ENCODE measurements around the gene BABAM2. TPM values are rescaled to one million over a fixed set of nuclear protein-coding genes. Genes with fewer than 3 reads are reported as not detected.

BABAM2 gene
- total and polyA plus RNA-seq, 7 donors = 34.2 to 74.5 (median 52.3) TPM

DNA sequence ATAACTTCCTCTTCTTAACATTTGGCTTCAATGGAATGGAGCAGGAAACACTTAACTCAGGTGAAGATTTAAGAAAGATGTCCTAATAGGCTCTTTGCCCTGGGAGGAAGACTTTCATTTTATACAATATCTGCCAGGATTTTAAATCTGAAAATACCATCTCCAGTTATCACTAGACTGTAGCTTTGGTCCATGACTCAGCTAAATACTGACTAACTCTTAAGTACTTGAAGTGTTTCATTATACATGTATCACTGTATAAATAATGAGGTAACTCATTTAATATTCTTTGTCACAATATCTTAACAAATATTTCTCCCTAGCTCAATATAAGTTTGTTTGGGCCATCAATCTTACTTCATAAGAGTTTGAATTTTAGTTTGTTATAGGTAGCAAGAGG is 35.1 kb upstream of the BABAM2 start:
- peaks cover 13% of the 10 kb centered on the region for H3K4me1 ChIP-seq
- intact Hi-C loops (cut with DNase I) = no loop called here
- no peak overlapping the region for H3K27ac ChIP-seq
- TF ChIP-seq, protein P1, sequence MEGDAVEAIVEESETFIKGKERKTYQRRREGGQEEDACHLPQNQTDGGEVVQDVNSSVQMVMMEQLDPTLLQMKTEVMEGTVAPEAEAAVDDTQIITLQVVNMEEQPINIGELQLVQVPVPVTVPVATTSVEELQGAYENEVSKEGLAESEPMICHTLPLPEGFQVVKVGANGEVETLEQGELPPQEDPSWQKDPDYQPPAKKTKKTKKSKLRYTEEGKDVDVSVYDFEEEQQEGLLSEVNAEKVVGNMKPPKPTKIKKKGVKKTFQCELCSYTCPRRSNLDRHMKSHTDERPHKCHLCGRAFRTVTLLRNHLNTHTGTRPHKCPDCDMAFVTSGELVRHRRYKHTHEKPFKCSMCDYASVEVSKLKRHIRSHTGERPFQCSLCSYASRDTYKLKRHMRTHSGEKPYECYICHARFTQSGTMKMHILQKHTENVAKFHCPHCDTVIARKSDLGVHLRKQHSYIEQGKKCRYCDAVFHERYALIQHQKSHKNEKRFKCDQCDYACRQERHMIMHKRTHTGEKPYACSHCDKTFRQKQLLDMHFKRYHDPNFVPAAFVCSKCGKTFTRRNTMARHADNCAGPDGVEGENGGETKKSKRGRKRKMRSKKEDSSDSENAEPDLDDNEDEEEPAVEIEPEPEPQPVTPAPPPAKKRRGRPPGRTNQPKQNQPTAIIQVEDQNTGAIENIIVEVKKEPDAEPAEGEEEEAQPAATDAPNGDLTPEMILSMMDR (IDR thresholded peaks at IDR 0.05) = no peak
- DNase-seq (no peak), ATAC-seq (no peak)
- H3K27me3 ChIP-seq (ENCODE audit: insufficient read depth in 3 of 3, low read length in 2 of 3) = no peaks in the 10 kb centered on the region
- H3K9me3 ChIP-seq = no peaks in the 10 kb centered on the region
- H3K4me3 ChIP-seq = no peak overlapping the region
- H3K36me3 ChIP-seq (ENCODE audit: insufficient read depth in 1 of 2, low read depth in 1 of 2) = peaks cover 0 to 2% of the 10 kb centered on the region in 2 donors

DNA sequence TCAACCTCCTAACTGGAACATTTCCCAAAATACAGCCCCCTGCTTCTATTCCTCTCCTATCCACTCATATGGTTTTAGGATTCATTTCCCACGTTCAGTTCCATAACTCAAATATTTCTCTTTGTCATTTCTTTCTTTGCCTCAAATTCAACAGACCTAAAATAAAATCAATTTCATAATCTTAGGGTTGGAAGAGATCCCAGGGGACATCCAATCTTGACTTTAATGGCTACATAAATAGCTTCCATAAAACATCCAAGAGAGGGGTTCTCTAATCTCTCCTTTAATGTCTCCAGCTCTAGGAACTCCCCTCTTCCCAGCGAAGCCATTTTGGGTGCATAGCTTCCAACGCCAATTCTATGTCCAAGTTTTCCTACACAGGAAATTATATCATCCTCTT is 34.1 kb upstream of the BABAM2 start:
- intact Hi-C loops (cut with DNase I) = no loop called here
- TF ChIP-seq, protein P1 (IDR thresholded peaks at IDR 0.05) = no peak
- ATAC-seq = no peak

DNA sequence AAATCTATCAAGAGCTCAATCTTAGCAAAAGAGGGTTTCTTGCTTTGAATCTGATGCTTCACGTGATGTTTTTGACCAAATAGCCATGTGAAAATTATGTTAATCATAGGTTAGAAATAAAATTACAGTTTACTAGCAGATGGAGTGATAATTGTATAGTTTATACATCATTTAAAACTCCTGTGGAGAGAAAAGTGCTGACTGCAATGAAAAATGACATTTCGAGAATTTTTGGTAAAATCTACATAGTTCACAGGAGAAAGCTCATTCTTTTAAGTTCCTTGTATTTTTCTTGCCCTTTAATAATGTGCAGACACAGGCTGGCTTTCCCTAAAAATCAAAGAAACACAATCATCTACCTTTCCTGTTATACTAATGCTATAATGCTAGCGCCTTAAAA is 33.6 kb upstream of the BABAM2 start:
- TF ChIP-seq, protein P1 (IDR thresholded peaks at IDR 0.05) = no peak
- Histone ChIP-seq H3K9me3 (no peaks in the 10 kb centered on the region), H3K27me3 (ENCODE audit: insufficient read depth in 3 of 3, low read length in 2 of 3) (no peaks in the 10 kb centered on the region), H3K27ac (no peak overlapping the region), H3K4me1 (peaks cover 13% of the 10 kb centered on the region), H3K36me3 (ENCODE audit: insufficient read depth in 1 of 2, low read depth in 1 of 2) (peaks cover 0 to 2% of the 10 kb centered on the region in 2 donors), H3K4me3 (no peak overlapping the region)
- WGBS, 3 donors = 92 to 96% (median 95%) methylated on average over 3 of the region's 3 CpGs
- ATAC-seq (no peak), DNase-seq (no peak)
- intact Hi-C loops (cut with DNase I) = no loop called here

More for the DNA sequence above, 34.1 kb upstream of the BABAM2 start:
- no peaks in the 10 kb centered on the region for H3K27me3 ChIP-seq (ENCODE audit: insufficient read depth in 3 of 3, low read length in 2 of 3)
- no peak overlapping the region for H3K4me3 ChIP-seq
- WGBS, 3 donors = 51 to 66% (median 53%) methylated on average over 3 of the region's 3 CpGs
- DNase-seq = no peak
- H3K4me1 ChIP-seq = peaks cover 13% of the 10 kb centered on the region
- peaks cover 0 to 2% of the 10 kb centered on the region in 2 donors for H3K36me3 ChIP-seq (ENCODE audit: insufficient read depth in 1 of 2, low read depth in 1 of 2)
- no peaks in the 10 kb centered on the region for H3K9me3 ChIP-seq
- H3K27ac ChIP-seq = no peak overlapping the region

DNA sequence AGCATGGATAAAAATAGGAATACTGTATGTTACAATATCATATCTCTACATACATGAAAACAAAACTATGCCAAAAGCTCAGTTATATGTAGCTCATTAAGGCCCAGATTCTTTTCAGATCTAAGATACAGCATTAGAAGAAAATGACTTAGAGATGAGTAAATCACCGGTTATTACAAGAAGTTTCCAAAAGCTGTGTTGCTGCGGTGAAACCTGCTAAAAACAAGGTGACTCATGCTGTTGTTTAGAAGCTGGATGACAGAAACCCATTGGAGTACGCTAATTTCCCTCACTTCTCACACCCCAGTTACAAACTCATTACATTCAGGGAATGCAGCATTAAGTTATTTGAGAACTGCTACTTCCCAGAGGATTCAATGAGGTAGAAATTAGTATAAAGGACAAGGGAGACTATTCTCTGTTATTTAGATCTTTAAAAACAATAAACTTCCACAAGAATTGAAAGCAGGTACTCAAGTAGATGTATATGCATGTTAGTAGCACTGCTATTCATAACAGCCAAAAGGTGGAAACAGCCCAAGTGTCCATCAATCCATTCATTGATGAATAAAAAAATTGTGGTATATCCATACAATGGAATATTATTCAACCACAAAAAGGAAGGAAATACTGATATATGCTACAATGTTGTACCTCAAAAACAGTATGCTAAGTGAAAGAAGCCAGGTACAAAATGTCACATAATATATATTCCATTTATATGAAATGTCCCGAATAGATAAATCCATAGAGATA is 32.9 kb upstream of the BABAM2 start:
- DNase-seq (no peak), ATAC-seq (no peak)
- peaks cover 0 to 2% of the 10 kb centered on the region in 2 donors for H3K36me3 ChIP-seq (ENCODE audit: insufficient read depth in 1 of 2, low read depth in 1 of 2)
- H3K9me3 ChIP-seq = no peaks in the 10 kb centered on the region
- H3K4me3 ChIP-seq = no peak overlapping the region
- peaks cover 13% of the 10 kb centered on the region for H3K4me1 ChIP-seq
- no peak overlapping the region for H3K27ac ChIP-seq
- TF ChIP-seq, protein P1 (IDR thresholded peaks at IDR 0.05) = no peak
- intact Hi-C loops (cut with DNase I) = no loop called here
- no peaks in the 10 kb centered on the region for H3K27me3 ChIP-seq (ENCODE audit: insufficient read depth in 3 of 3, low read length in 2 of 3)
- WGBS, 3 donors = 94 to 99% (median 95%) methylated on average over 4 of the region's 4 CpGs

DNA sequence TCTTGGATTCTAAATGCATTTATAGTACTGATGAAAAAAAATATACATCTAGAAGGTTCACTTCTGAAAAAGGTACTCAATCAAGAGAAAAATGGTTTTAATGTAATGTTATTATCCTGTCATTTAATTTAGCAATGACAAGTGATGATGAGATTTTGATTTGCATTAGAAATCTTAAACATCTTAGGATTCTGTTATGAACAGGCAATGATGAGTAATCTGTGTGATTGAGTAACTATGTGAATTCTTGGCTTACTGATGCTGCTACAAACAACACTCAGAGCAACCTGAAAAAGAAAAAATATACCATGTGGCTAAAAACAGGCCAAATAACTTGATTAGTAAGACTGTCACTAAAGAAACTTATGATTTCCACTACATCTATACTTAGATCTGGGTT is 30.4 kb upstream of the BABAM2 start:
- Histone ChIP-seq H3K36me3 (ENCODE audit: insufficient read depth in 1 of 2, low read depth in 1 of 2) (peaks cover 0 to 2% of the 10 kb centered on the region in 2 donors), H3K9me3 (no peaks in the 10 kb centered on the region), H3K27ac (no peak overlapping the region), H3K4me1 (peaks cover 4% of the 10 kb centered on the region), H3K27me3 (ENCODE audit: insufficient read depth in 3 of 3, low read length in 2 of 3) (no peaks in the 10 kb centered on the region), H3K4me3 (no peak overlapping the region)
- DNase-seq = no peak
- intact Hi-C loops (cut with DNase I) = no loop called here
- TF ChIP-seq, protein P1 (IDR thresholded peaks at IDR 0.05) = no peak
- peak in 1 of 4 donors; percentile 59 for ATAC-seq
